NCI-H460 (cell line): ENCODE measurements around the gene THADA. TPM values are rescaled to one million over a fixed set of nuclear protein-coding genes. Genes with fewer than 3 reads are reported as not detected.

Experiments used
- DNase-seq: peaks from one replicate; pipeline ENCODE4 v3.0.0-alpha.2; 2016; ENCODE audit warnings: low read depth; ENCODE audit errors: extremely low read depth
- total RNA-seq: library from RNA; depleted of rRNA; stranded (reverse); fragments of >200 nt; shearing (Covaris generic); gene quantifications from 2 replicates; pipeline ENCODE4 v1.2.3, GENCODE V29; 2014

The THADA gene
- total RNA-seq, 1 experiment from 2014 or later: 27.9 TPM

DNA sequence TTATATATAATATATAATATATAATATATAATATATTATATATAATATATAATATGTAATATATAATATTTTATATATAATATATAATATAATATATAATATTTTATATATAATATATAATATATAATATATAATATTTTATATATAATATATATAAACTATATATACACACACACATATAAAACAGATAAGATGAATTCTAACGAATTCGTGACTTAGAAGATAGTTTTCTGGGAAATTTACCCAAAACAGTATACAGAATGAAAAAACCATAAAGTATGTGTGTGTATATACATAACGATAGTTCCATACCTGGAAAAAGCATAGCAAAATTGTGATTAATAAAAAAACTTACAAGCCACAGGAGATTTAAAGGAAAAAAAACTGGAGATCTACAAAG lies 80.6 kb downstream of the THADA start:
- no peak for DNase-seq

DNA sequence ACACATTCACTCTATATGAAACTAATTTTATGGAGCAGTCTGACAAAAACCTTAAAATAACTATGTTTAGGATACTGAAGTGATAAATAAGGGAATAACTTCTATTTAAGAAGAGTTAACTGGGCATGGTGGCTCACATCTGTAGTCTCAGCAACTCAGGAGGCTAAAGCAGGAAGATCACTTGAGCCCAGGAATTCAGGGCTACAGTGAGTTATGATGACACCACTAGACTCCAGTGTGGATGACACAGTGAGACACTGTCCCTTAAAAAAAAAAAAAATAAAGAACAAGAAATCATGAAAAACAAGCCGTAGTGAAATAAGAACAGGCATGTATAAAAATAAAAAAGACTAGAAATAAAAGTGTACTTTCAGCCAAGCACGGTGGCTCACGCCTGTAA lies 82.0 kb downstream of the THADA start:
- no peak for DNase-seq

DNA sequence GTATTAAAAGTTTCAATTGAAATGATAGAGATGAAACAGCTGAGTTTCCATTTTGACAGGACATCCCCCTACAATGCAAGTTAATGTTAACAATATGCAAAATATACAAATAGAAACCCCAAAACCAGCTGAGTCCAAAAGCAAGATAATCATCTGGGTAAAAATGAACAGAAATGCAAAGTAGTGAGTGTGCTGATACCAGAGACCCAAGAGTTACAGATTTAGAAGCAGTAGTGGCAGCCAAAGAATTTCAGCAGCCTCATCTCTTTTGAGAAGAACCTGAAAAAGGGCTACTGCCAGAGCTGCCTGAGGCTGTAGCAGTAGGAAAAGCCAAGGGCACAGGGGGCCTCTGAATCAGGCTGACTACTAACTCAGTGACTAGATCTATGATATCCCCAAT lies 82.6 kb downstream of the THADA start:
- DNase-seq: no peak

DNA sequence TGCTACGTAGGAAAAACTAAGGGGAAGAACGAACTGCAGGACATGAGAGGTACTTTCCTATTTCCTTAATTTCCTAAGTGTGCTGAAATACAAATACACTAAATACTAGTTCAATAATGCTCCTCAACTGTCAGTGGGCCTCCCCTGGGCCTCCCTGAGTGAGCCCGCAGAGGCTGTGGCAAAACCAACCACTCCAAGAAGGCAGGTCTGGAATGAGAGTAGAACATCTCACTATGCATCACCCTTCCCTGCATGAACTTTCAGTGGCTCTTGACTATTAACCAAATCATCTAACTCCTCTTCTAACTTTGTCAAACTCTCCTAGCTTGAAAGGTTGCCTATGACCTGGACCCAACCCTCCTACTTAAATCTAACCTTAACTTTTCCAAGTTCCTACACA lies 84.6 kb downstream of the THADA start:
- no peak for DNase-seq

DNA sequence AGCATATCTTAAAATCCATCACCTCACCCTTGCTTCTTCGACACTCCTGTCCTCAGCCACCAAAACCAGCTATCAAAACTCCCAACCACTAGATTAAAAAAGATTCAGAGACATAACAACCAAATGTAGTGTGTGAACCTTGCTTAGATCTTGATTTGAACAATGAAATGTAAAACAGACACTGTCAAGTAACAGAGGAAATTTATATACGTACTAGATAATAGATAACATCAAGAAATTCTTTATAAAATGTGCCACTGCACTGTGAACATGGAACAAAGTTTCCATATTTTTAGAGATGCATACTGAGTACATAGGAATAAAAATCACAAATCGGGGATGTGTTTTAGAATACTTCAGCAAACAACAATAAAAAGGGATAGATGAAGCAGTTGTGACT lies 86.0 kb downstream of the THADA start:
- DNase-seq: no peak

DNA sequence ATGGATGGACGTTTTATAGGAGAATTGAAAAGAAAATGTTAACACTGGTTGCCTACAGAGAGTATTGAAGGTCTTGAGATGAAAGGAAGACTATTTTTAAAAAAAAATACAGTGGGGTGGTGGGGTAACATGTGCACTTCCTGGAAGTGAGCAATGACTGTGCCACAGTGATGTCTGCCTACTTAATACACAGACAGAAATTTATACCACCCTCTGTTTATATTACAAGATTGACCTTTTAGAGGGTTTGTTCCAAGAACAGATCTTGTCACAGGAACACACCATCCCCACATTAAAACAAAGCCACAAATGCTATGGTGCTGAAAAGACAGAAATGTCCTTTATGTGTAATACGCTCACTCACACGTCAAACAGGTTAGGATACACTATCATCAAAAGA lies 87.6 kb downstream of the THADA start:
- no peak for DNase-seq

DNA sequence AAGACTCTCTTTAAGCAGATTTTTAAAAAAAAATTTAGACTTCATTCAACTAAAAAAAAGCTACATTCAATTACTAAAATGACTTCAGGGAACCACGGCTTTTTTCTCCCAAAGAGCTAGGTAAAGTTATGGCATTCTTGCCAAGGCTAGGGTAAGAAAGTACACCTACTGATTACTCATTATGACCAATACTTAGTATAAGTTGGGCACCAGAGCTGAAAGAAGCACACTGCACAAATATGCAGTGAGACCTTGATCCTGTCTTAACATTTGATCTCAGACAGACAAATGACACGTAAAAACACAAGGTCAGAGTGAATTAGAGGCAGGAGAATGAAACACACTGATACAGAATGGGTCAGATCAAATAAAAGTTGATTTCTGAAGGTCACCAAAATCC lies 88.7 kb downstream of the THADA start:
- DNase-seq: no peak

DNA sequence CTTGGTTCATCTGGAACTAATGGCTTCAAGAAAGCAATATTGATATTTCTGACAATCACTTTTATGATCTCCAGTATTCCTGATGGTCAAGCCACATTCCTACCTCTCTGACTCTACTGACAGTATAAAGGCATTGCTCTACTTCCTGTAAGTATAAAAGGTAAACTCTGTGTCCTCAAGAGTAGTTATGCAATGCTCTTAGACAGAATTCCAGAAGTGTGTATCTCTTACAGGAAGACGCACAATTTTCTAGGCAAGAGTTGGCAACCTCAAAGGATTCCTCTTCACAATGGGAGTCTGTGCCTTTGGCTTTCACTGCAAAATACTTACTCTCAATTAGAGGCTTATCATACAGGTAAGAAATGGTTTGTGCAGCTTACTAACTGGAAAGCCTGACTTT lies 100.1 kb downstream of the THADA start:
- no peak for DNase-seq

DNA sequence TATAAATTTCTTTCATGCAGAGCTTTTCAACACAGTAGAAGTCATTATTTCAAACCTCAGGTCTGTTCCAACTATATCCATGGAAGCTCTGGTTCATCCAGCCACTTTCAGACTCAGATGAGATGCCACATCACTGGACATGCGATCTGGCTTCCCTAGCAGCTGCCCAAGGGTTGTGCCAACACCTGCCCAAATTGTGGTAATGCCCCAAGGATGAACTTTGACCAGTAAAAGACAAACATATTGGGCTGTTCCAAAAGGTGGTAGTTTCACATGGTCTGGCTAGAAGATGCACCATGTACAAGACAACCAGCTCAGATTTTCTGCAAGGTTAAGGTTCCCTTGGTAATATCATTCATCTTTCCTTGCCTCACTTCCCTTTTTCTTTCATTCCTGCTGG lies 101.9 kb downstream of the THADA start:
- DNase-seq: no peak

DNA sequence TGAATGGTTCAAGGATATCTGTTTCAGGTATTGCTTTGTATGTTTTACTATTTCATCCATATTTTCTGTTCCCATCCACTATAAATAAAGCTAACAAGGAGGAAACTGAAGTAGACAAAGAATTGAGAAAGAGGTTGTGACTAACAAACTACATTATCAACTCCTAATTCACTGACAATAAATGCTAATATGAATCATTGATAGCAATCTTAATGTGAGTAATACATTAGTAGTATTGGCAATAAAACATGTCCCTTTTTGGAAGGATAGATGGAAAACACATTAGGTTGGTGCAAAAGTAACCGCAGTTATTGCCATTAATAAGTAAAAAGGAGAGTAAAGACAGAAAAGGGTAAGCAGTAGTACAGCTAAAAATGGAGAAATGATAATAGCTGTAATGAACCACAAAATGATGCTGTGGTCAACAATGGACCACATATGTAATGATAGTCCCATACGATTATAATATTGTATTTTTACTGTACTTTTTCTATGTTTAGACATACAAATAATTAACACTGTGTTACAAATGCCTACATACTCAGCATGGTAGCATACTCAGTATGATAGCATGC lies 104.7 kb downstream of the THADA start:
- no peak for DNase-seq

DNA sequence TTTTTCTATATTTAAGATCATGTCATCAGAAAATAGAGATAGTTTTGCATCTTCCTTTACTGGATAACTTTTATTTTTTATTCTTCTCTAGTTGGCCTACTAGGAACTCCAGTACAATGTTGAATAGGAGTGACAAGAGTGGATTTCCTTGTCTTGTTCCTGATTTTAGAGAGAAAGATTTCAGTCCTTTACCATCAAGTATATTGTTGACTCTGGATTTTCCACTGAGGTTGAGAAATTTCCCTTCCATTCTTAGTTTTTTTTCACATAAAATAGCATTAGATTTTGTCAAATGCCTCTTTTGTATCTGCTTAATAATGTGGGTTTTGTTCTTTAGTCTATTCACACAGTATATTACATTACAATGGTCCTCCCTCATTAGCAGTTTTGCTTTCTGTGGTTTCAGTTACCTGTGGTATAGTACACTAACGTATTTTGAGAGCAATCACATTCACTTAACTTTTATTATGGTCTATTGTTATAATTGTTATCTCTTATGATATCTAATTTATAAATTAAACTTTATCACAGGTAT lies 105.5 kb downstream of the THADA start:
- no peak for DNase-seq

DNA sequence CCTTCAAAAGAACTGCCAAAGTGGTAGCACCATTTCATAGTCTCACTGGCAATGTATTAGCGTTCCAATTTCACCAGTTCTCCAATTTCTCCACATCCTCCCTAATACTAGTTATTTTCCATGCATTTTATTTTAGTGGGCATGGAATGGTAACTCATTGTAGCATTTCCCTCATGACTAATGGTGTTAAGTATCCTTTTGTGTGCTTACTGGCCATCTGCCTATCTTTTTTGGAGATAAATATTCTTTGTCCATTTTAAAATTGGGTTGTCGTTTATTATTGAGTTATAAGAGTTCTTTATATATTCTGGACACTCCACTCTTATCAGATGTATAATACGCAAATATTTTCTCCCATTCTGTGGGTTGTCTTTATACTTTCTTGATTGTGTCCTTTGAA lies 107.1 kb downstream of the THADA start:
- DNase-seq: no peak

DNA sequence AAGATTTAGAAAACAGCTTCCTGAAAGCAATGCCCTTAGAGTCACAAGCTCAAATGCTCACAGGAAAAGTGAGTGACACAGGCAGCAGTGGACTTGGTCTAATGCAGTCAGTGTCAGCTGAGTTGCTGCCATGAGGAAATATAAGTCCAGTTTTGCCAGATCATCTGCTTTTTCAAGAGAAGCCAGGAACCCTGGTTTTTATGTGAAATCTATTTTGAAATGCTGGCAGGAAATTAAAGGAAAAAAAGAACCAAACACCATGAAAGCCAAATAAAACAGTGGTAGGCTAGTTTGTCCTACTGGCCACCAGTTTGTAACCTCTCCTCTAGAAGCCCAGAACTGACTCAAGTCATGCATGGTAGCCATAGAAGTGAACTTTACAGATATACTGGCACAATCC lies 109.2 kb downstream of the THADA start:
- no peak for DNase-seq

DNA sequence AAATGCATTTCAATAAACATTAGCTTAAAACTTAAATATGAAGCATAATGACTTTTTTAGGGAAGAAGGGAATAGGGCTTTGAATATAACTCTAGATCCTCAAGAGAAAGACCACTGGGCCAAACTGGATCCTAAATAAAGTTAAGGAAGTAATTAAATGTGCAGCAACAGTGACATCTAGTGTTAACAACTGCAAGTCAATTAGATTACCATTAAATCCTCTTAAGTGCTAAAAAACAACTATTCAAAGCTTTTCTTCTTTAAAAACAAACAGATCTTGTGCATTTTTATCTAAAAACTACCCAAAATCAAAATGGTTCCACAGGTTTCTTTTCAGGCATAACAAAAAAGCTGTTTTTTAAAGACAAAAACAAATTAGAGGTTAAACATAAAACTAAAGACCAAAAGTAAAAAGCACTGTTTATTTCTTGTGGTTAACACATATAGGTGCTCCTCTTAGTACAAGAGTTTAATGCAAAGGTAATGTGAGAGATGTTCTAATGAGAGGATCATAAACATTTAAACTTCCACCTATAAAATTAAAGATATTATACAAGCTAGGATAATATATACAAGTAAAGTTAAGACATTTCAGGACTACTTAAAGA lies 111.4 kb downstream of the THADA start:
- peak; percentile 69 for DNase-seq

DNA sequence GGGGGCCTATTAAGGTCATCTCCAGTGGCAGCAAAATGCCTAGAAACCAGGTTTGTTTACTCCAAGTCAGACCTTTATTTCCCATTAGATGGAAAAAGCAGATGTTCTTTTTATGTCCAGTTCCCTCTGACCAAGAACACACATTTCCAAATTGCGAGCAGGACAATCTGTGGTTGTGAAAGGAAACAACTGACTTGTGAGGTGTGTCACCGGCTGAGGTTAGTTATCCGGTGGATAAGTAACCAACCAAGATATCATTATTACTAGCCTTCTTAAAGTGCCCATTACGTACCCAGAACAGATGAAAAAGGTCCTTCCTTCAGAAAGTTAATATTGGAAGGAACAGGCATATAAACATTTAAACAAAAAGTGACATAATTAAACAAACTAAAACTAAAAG lies 112.9 kb downstream of the THADA start:
- DNase-seq: no peak

DNA sequence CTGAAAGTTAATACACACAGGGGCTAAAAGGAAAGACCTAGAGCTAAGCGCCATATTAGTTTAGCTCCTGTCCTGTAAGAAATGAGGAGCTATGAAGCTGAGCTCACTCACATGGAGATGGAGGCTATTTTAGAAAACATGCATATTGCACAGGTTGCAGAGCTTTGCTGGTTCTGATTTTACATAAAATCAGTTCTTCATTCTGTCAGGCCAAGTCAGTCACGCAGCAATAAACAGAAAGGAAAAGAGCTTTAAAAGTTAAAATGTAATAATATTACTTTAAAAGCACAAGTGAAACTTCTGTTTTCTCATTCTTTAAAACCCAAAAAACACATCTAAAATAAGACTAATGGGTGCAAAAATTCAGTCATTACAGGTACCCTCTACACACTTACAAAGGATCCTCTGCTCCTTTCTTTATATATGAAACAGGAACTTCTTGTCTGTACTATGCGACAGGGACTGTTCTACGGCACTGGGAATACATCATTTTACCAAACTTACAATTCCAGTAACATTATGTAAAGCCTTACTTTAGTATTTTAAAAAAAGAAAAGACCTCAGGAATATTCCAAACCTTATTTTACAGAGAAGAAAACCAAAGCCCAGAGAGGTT lies 113.8 kb downstream of the THADA start:
- no peak for DNase-seq

DNA sequence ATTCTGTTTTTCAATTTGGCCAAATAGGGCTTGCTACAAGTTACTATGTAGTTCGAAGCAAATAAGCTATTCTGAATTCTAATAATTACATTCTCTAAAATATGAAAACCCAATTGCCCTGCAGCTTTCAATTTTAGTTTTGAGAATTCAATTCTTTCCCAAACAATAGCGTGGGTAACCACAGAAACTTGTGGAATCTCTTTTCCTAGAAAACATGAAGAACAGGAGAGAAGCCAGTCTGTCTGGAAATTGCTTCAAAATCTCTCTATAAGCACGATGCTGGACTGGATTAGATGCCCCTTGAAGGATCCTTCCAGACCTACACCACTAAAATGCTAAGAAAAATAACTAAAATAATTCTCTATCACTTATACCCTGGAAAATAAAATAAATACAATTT lies 115.0 kb downstream of the THADA start:
- no peak for DNase-seq

DNA sequence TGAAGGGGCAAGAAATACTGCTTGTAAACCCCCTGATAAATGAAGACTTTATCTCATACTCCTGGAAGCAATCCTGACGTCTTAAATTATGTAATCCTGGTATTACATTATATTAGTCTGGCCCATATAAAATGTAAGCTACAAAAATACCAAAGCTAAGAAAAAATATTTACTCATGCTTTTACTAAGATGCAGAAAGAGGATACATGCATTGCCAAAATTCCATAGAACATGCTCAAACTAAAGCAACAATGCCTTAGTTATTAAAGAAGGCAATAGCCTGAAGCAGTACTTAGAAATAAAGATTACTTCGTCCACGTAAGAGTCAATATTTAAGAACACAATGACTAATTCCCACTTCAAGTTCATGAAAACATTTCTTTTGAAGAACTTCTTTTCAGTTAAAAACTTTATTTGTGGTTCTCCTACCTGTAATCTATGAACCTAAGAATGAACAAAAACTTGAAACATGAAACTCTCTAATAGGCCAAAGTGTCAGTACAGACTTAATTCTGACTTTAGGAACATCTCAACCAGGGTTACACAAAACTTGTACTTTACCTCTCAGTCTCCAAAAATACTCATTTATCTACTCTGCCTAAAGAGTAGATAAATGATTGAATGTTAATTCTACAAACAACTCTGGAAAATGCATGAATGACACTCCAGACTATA lies 117.3 kb downstream of the THADA start:
- DNase-seq: no peak

DNA sequence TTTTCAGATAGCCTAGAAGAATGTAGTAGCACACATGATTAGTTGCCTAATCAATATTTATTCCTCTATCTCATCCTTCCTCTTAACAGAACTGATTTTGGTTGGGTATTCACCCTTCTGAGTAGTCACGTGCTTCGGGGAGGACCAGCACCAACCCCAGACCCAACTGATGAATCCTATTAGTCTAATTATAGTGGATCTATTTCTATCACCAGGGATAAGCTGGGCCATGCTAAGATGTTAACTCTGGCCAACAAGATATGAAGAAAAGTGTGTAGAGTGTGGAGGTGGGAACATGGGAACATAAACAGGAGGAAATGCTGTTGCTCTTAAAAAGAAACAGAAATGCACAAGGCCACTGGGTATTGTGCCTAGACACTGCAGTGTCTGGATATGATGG lies 119.9 kb downstream of the THADA start:
- no peak for DNase-seq

DNA sequence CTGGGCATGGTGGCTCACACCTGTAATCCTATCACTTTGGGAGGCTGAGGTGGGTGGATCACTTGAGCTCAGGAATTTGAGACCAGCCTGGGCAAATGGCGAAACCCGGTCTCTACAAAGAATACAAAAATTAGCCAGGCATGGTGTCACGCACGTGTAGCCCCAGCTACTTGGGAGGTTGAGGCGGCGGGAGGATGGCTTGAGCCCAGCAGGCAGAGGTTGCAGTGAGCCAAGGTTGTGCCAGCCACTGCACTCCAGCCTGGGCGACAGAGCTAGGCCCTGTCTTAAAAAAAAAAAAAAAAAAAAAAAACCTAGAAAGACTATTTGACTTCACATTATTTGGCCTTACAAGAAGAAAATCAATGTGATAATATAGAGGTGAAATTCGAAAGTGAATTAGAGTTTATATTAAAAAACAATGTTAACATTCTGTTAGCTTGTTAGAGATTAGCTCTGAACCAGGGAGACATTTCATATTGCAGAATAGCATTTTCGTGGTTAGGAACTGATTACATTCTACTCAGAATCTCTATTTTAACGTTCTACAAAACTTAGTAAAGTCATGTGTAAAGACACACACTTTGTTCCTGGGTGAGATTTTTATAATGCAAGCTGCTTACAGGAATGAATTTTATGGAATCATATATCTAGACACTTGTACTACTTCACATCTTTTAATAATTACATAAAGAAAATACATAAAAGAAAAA lies 120.5 kb downstream of the THADA start:
- no peak for DNase-seq

DNA sequence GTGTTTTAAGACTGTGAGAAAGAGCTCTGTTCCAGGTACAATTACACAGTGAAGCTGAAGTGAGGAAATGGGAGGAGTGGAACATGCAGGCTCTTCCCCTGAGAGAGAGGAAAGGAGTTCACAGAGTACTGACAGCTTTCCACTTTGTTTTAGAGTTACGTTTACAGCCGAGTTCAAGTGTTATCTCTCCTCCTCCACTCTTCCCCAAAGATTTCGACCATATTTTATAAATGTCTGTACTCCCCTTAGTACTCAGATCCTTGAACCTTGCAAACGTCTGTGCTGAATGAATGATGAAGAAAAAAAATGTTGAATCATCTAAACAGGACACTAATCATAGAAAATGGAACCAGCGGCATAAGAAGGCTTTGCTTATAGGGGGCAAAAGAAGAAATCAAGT lies 121.6 kb downstream of the THADA start:
- DNase-seq: no peak
